Measurements from ENCODE around the gene TMEM101. TPM values are rescaled to one million over a fixed set of nuclear protein-coding genes. Genes with fewer than 3 reads are reported as not detected.
"Not testable (repeated sequence)": the region's sequence is repeated elsewhere in the genome, so short reads cannot be mapped to it uniquely, and the experiment has no call there.

Gene TMEM101
- total RNA-seq, 1 donor from 2014 or later: 23.6 TPM

DNA sequence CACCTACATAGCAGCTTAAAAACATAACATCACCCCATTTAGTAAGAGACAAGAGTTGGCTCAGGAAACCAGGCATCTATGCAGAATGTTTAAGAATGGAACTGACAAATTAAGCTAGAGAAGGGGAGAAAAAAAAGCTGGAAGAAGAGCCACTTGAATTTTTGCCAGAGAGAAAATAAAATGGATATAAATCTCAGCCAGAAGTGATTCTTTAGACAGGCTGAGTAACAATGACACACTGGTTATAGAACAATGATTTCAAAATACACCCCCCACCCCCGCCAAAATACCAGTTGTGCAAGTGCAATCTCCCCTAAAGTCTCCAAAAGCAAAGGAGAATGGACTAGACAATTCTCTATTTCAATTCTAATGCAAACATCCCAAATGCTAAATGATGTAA, 29.3 kb upstream of the TMEM101 start:
- DNase-seq (ENCODE audit: extremely low spot score, unreplicated experiment): no peak
- Mint-ChIP-seq H3K9me3 (ENCODE audit: unreplicated experiment) (no peaks in the 10 kb centered on the region), H3K4me3 (ENCODE audit: unreplicated experiment) (no peak overlapping the region), H3K27ac (ENCODE audit: unreplicated experiment) (peak overlapping the region; percentile 53), H3K27me3 (ENCODE audit: unreplicated experiment) (no peaks in the 10 kb centered on the region), H3K4me1 (ENCODE audit: unreplicated experiment) (peaks cover 9% of the 10 kb centered on the region), H3K36me3 (ENCODE audit: unreplicated experiment) (peaks cover 13% of the 10 kb centered on the region)
- TF ChIP-seq, protein P1, sequence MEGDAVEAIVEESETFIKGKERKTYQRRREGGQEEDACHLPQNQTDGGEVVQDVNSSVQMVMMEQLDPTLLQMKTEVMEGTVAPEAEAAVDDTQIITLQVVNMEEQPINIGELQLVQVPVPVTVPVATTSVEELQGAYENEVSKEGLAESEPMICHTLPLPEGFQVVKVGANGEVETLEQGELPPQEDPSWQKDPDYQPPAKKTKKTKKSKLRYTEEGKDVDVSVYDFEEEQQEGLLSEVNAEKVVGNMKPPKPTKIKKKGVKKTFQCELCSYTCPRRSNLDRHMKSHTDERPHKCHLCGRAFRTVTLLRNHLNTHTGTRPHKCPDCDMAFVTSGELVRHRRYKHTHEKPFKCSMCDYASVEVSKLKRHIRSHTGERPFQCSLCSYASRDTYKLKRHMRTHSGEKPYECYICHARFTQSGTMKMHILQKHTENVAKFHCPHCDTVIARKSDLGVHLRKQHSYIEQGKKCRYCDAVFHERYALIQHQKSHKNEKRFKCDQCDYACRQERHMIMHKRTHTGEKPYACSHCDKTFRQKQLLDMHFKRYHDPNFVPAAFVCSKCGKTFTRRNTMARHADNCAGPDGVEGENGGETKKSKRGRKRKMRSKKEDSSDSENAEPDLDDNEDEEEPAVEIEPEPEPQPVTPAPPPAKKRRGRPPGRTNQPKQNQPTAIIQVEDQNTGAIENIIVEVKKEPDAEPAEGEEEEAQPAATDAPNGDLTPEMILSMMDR (IDR thresholded peaks at IDR 0.05): no peak

DNA sequence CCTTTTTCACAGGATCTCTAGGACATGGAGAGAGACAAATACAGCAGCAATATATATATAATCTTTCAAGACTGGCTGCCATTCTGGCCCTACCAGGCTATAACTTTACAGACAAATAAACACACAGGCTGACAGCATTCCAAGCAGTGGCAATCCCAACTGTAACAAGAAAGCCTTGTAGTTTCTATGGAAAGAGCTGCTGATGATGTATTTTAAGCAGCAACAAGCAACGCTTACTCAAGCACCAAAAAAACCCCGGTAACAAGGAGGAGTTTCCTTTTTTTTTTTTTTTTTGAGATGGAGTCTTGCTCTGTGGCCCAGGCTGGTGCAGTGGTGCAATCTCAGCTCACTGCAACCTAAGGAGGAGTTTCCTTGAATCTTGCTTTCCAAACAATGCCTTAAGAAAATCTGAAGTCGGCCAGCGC, 28.5 kb upstream of the TMEM101 start:
- Mint-ChIP-seq H3K36me3 (ENCODE audit: unreplicated experiment) (peaks cover 11% of the 10 kb centered on the region), H3K9me3 (ENCODE audit: unreplicated experiment) (no peaks in the 10 kb centered on the region), H3K4me1 (ENCODE audit: unreplicated experiment) (peaks cover 9% of the 10 kb centered on the region), H3K27ac (ENCODE audit: unreplicated experiment) (peak overlapping the region; percentile 0), H3K27me3 (ENCODE audit: unreplicated experiment) (no peaks in the 10 kb centered on the region), H3K4me3 (ENCODE audit: unreplicated experiment) (no peak overlapping the region)
- DNase-seq (ENCODE audit: extremely low spot score, unreplicated experiment): no peak
- TF ChIP-seq, protein P1 (IDR thresholded peaks at IDR 0.05): no peak

DNA sequence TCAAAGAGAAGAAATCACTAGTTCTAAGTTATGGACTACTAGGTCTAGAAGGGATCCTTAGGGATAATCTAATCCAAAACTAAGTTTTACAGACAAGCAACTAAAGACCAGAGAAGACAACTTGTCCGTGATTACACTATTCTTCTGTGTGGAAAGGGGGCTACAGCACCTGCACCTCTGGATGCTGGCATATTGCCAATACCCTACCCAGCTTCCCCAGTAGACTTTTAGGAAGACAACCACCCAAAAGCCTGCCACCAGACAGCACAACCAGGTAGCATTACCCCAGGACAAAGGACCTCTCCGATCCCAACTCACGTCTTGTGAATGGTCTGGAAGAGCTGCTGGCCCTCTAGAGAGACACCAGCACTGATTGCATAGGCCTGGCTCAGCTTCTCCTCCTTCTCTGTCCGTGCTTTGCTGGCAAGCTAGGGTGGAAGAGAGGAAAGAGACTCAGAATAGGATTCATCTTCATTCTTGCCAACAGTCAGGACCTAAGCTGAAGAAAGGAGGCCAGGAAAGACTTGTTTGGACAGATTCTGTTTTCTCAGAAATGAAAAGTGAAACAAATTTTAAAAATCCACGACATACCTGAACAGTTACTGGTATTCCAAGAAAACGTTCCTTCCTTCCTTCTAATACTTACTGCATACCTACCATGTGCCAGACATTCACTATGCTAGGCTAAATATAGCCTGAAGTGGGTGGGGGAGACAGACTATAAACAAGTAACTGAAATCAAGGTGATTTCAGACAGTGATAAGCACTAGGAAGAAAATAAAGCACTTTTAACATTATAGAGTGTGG, 25.3 kb upstream of the TMEM101 start:
- H3K36me3 Mint-ChIP-seq (ENCODE audit: unreplicated experiment): peaks cover 21% of the 10 kb centered on the region
- peaks cover 9% of the 10 kb centered on the region for H3K4me1 Mint-ChIP-seq (ENCODE audit: unreplicated experiment)
- TF ChIP-seq, protein P1 (IDR thresholded peaks at IDR 0.05): no peak
- no peaks in the 10 kb centered on the region for H3K27me3 Mint-ChIP-seq (ENCODE audit: unreplicated experiment)
- no peaks in the 10 kb centered on the region for H3K9me3 Mint-ChIP-seq (ENCODE audit: unreplicated experiment)
- H3K4me3 Mint-ChIP-seq (ENCODE audit: unreplicated experiment): no peak overlapping the region
- peak overlapping the region; percentile 18 for H3K27ac Mint-ChIP-seq (ENCODE audit: unreplicated experiment)
- DNase-seq (ENCODE audit: extremely low spot score, unreplicated experiment): no peak

DNA sequence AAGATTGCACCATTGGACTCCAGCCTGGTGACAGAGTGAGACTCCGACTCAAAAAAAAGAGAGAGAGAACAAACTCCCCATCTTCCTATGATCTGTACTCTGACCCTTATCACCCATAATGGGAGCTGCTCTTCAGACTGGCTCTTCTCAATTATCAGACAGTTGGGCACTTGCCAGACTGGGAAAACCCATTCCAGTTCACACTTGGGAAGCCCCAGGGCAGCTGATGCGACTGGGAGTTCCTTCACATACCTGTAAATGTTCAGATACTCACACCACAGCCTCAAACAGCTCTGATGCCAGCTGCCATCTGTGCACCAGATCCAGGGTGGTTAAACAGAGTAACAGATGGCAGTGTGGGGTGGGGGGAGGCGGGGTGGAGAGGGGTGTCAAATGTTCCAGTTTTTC, 23.8 kb upstream of the TMEM101 start:
- H3K4me1 Mint-ChIP-seq (ENCODE audit: unreplicated experiment): peaks cover 9% of the 10 kb centered on the region
- no peak for DNase-seq (ENCODE audit: extremely low spot score, unreplicated experiment)
- no peak overlapping the region for H3K27ac Mint-ChIP-seq (ENCODE audit: unreplicated experiment)
- H3K4me3 Mint-ChIP-seq (ENCODE audit: unreplicated experiment): no peak overlapping the region
- no peaks in the 10 kb centered on the region for H3K9me3 Mint-ChIP-seq (ENCODE audit: unreplicated experiment)
- peaks cover 29% of the 10 kb centered on the region for H3K36me3 Mint-ChIP-seq (ENCODE audit: unreplicated experiment)
- H3K27me3 Mint-ChIP-seq (ENCODE audit: unreplicated experiment): no peaks in the 10 kb centered on the region
- TF ChIP-seq, protein P1 (IDR thresholded peaks at IDR 0.05): no peak

DNA sequence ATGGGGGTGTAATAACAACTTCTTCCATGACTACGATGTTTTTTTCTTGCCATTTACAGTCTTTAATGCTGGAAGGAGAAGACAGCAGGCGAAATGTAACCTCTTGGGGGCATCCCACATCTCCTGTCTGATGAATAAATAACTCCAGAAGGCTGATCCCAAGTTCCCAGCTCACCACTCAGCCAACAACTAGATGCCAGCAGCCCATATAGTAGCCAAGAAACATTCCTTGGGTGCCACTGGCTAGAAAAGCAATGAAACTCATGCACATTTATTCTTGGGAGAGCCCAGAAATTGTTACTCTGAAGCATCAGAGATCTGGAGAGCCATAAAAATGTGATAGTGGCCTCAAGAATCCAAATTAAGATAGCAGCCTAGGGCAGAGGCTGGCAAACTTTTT, 22.7 kb upstream of the TMEM101 start:
- peaks cover 29% of the 10 kb centered on the region for H3K36me3 Mint-ChIP-seq (ENCODE audit: unreplicated experiment)
- no peaks in the 10 kb centered on the region for H3K27me3 Mint-ChIP-seq (ENCODE audit: unreplicated experiment)
- H3K27ac Mint-ChIP-seq (ENCODE audit: unreplicated experiment): no peak overlapping the region
- no peaks in the 10 kb centered on the region for H3K9me3 Mint-ChIP-seq (ENCODE audit: unreplicated experiment)
- no peak overlapping the region for H3K4me3 Mint-ChIP-seq (ENCODE audit: unreplicated experiment)
- no peak for DNase-seq (ENCODE audit: extremely low spot score, unreplicated experiment)
- TF ChIP-seq, protein P1 (IDR thresholded peaks at IDR 0.05): no peak
- H3K4me1 Mint-ChIP-seq (ENCODE audit: unreplicated experiment): peaks cover 9% of the 10 kb centered on the region

- H3K4me3 Mint-ChIP-seq (ENCODE audit: unreplicated experiment); H3K27ac Mint-ChIP-seq (ENCODE audit: unreplicated experiment); H3K27me3 Mint-ChIP-seq (ENCODE audit: unreplicated experiment); H3K9me3 Mint-ChIP-seq (ENCODE audit: unreplicated experiment); DNase-seq (ENCODE audit: extremely low spot score, unreplicated experiment); H3K4me1 Mint-ChIP-seq (ENCODE audit: unreplicated experiment): not testable (repeated sequence)
- peaks cover 32% of the 10 kb centered on the region for H3K36me3 Mint-ChIP-seq (ENCODE audit: unreplicated experiment)
Measured at GRCh38 chr17:44034688-44035087, 19.9 kb upstream of the TMEM101 start.

Measured in osteocyte (in vitro differentiated cells).